ENCODE measurements around the gene ANKRD39. TPM values are rescaled to one million over a fixed set of nuclear protein-coding genes. Genes with fewer than 3 reads are reported as not detected.

ANKRD39 gene
- polyA plus RNA-seq, 3 donors from 2014 or later = 27.0 to 68.3 (median 41.2) TPM

- Mint-ChIP-seq H3K27me3 (ENCODE audit: low read depth in 3 of 3) (peaks cover 0 to 21% (median 2%) of the 10 kb centered on the region in 3 donors), H3K27ac (peak overlapping the region in 1 of 6 donors; percentile 43), H3K36me3 (peaks cover 3 to 14% (median 13%) of the 10 kb centered on the region in 3 donors), H3K4me3 (peak overlapping the region; percentile 31 to 85 (median 83)), H3K4me1 (peaks cover 58 to 62% of the 10 kb centered on the region in 2 donors), H3K9me3 (no peaks in the 10 kb centered on the region)
- no peak for DNase-seq
Measured at GRCh38 chr2:96819128-96819875, 38.5 kb downstream of the ANKRD39 start.

- H3K4me1 Mint-ChIP-seq = peaks cover 62 to 64% of the 10 kb centered on the region in 2 donors
- H3K27ac Mint-ChIP-seq = peak overlapping the region; percentile 36 to 81 (median 52)
- peaks cover 0 to 21% (median 2%) of the 10 kb centered on the region in 3 donors for H3K27me3 Mint-ChIP-seq (ENCODE audit: low read depth in 3 of 3)
- DNase-seq = no peak
- H3K36me3 Mint-ChIP-seq = peaks cover 3 to 14% (median 13%) of the 10 kb centered on the region in 3 donors
- H3K4me3 Mint-ChIP-seq = peak overlapping the region; percentile 80 to 85 (median 83)
- no peaks in the 10 kb centered on the region for H3K9me3 Mint-ChIP-seq
Measured at GRCh38 chr2:96817882-96818281, 39.9 kb downstream of the ANKRD39 start.

- peak overlapping the region in 4 of 6 donors; percentile 39 to 76 (median 63) for H3K27ac Mint-ChIP-seq
- H3K9me3 Mint-ChIP-seq = no peaks in the 10 kb centered on the region
- peak overlapping the region; percentile 80 to 85 (median 83) for H3K4me3 Mint-ChIP-seq
- peaks cover 0 to 21% (median 2%) of the 10 kb centered on the region in 3 donors for H3K27me3 Mint-ChIP-seq (ENCODE audit: low read depth in 3 of 3)
- H3K4me1 Mint-ChIP-seq = peaks cover 66 to 72% of the 10 kb centered on the region in 2 donors
- no peak for DNase-seq
- peaks cover 9 to 14% (median 13%) of the 10 kb centered on the region in 3 donors for H3K36me3 Mint-ChIP-seq
Measured at GRCh38 chr2:96816836-96817702, 40.7 kb downstream of the ANKRD39 start.

- Mint-ChIP-seq H3K36me3 (peaks cover 9 to 14% (median 10%) of the 10 kb centered on the region in 3 donors), H3K27me3 (ENCODE audit: low read depth in 3 of 3) (peaks cover 0 to 21% (median 2%) of the 10 kb centered on the region in 3 donors), H3K9me3 (no peaks in the 10 kb centered on the region), H3K4me1 (peaks cover 64 to 71% of the 10 kb centered on the region in 2 donors), H3K27ac (peak within 1 kb of the TSS; percentile 87 to 97 (median 92)), H3K4me3 (peak within 1 kb of the TSS; percentile 88 to 97 (median 94))
- peak; percentile 97 to 98 (median 98) for DNase-seq
Measured at GRCh38 chr2:96816127-96816835, 41.5 kb downstream of the ANKRD39 start, which contains the start of gene CNNM3. CNNM3 (plus strand) TSS chr2:96816268; CDS start chr2:96816278, 10 bp downstream.

GRCh38 chr2:96815326-96816126 lies 42.3 kb downstream of the ANKRD39 start:
- peak in 2 of 3 donors; percentile 25 to 36 for DNase-seq
- Mint-ChIP-seq H3K9me3 (no peaks in the 10 kb centered on the region), H3K4me3 (peak overlapping the region; percentile 88 to 97 (median 94)), H3K27me3 (ENCODE audit: low read depth in 3 of 3) (peaks cover 0 to 21% (median 2%) of the 10 kb centered on the region in 3 donors), H3K27ac (peak overlapping the region; percentile 87 to 97 (median 92)), H3K36me3 (peaks cover 9 to 12% (median 10%) of the 10 kb centered on the region in 3 donors), H3K4me1 (peaks cover 56 to 64% of the 10 kb centered on the region in 2 donors)

GRCh38 chr2:96813656-96814055 lies 44.2 kb downstream of the ANKRD39 start:
- no peaks in the 10 kb centered on the region for H3K9me3 Mint-ChIP-seq
- no peak for DNase-seq
- H3K36me3 Mint-ChIP-seq = peaks cover 0 to 12% (median 4%) of the 10 kb centered on the region in 3 donors
- peaks cover 0 to 19% (median 2%) of the 10 kb centered on the region in 3 donors for H3K27me3 Mint-ChIP-seq (ENCODE audit: low read depth in 3 of 3)
- peaks cover 40 to 45% of the 10 kb centered on the region in 2 donors for H3K4me1 Mint-ChIP-seq
- no peak overlapping the region for H3K27ac Mint-ChIP-seq
- H3K4me3 Mint-ChIP-seq = peak overlapping the region in 2 of 5 donors; percentile 23 to 33

GRCh38 chr2:96811917-96812316 lies 45.9 kb downstream of the ANKRD39 start:
- Mint-ChIP-seq H3K36me3 (peaks cover 0 to 9% (median 0%) of the 10 kb centered on the region in 3 donors), H3K27ac (peak overlapping the region in 1 of 6 donors; percentile 72), H3K9me3 (no peaks in the 10 kb centered on the region), H3K4me3 (no peak overlapping the region), H3K4me1 (peaks cover 34 to 37% of the 10 kb centered on the region in 2 donors), H3K27me3 (ENCODE audit: low read depth in 3 of 3) (peaks cover 0 to 8% (median 2%) of the 10 kb centered on the region in 3 donors)
- DNase-seq = no peak

- Mint-ChIP-seq H3K4me3 (no peak overlapping the region), H3K36me3 (peaks cover 0 to 9% (median 2%) of the 10 kb centered on the region in 3 donors), H3K4me1 (peaks cover 43 to 48% of the 10 kb centered on the region in 2 donors), H3K27ac (peak overlapping the region in 3 of 6 donors; percentile 26 to 72 (median 32)), H3K27me3 (ENCODE audit: low read depth in 3 of 3) (peaks cover 4 to 12% (median 10%) of the 10 kb centered on the region in 3 donors), H3K9me3 (no peaks in the 10 kb centered on the region)
- no peak for DNase-seq
Measured at GRCh38 chr2:96810783-96811192, 47.0 kb downstream of the ANKRD39 start.

- Mint-ChIP-seq H3K27me3 (ENCODE audit: low read depth in 3 of 3) (peaks cover 4 to 12% (median 10%) of the 10 kb centered on the region in 3 donors), H3K4me3 (no peak overlapping the region), H3K9me3 (no peaks in the 10 kb centered on the region), H3K27ac (peak overlapping the region in 4 of 6 donors; percentile 2 to 62 (median 44)), H3K4me1 (peaks cover 38 to 43% of the 10 kb centered on the region in 2 donors), H3K36me3 (peaks cover 0 to 9% (median 2%) of the 10 kb centered on the region in 3 donors)
- no peak for DNase-seq
Measured at GRCh38 chr2:96809951-96810782, 47.6 kb downstream of the ANKRD39 start.

- Mint-ChIP-seq H3K27me3 (ENCODE audit: low read depth in 3 of 3) (peaks cover 4 to 7% (median 7%) of the 10 kb centered on the region in 3 donors), H3K4me3 (peak overlapping the region in 2 of 5 donors; percentile 10 to 17), H3K36me3 (peaks cover 0 to 9% (median 2%) of the 10 kb centered on the region in 3 donors), H3K27ac (peak overlapping the region in 5 of 6 donors; percentile 62 to 85 (median 81)), H3K4me1 (peaks cover 36 to 38% of the 10 kb centered on the region in 2 donors), H3K9me3 (no peaks in the 10 kb centered on the region)
- DNase-seq = no peak
Measured at GRCh38 chr2:96809216-96809882, 48.5 kb downstream of the ANKRD39 start.

GRCh38 chr2:96808176-96808837 lies 49.5 kb downstream of the ANKRD39 start:
- peak overlapping the region; percentile 89 to 100 (median 98) for H3K27ac Mint-ChIP-seq
- DNase-seq = no peak

More at GRCh38 chr2:96808176-96808837, 49.5 kb downstream of the ANKRD39 start:
- no peaks in the 10 kb centered on the region for H3K9me3 Mint-ChIP-seq
- peaks cover 0 to 9% (median 2%) of the 10 kb centered on the region in 3 donors for H3K36me3 Mint-ChIP-seq
- H3K4me1 Mint-ChIP-seq = peaks cover 33% of the 10 kb centered on the region in 2 donors
- H3K27me3 Mint-ChIP-seq (ENCODE audit: low read depth in 3 of 3) = peaks cover 4 to 7% (median 7%) of the 10 kb centered on the region in 3 donors
- H3K4me3 Mint-ChIP-seq = peak overlapping the region in 4 of 5 donors; percentile 21 to 56 (median 46)

Measured in immature natural killer cell (primary cell).